Activated gamma-delta T cell treated with anti-CD3 and anti-CD28 coated beads, Interleukin-2, amount 50 U/mL, for 16 hours (primary cell): ENCODE measurements around the gene KIRREL3.

ENCODE experiments used
- DNase-seq: peaks from one replicate; pipeline ENCODE4 v3.0.0-alpha.2; 2020; ENCODE audit warnings: low read depth

Gene KIRREL3

GRCh38 chr11:126578426-126578825 lies 422.1 kb downstream of the KIRREL3 start:
- DNase-seq = no peak

- no peak for DNase-seq
These were observed 422.5 kb downstream of the KIRREL3 start for GRCh38 chr11:126578021-126578420.

GRCh38 chr11:126575849-126576248 lies 424.7 kb downstream of the KIRREL3 start:
- no peak for DNase-seq

GRCh38 chr11:126573325-126573978 lies 427.1 kb downstream of the KIRREL3 start:
- DNase-seq = no peak

- no peak for DNase-seq
These were observed 430.1 kb downstream of the KIRREL3 start for GRCh38 chr11:126570489-126570888.

GRCh38 chr11:126567419-126567818 lies 433.2 kb downstream of the KIRREL3 start:
- DNase-seq = no peak

DNA sequence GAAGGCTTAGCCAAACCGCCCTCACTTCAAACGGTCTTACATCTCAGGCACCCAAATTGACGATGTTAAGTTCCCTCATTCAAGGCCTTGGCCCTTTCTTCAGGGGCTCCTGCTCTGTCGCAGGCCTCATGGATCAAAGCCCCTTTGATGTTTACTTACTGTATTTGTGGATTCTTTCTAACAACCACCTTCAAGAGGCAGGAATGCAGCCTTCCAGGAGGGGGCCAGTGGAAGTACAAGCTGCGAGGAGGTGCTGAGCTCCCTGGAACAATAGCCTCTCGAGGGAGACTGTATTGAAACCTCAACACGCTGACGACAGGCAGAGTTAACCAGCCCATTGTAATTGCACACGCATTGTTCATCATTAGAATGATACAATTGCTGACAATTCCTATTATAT lies 436.0 kb downstream of the KIRREL3 start:
- no peak for DNase-seq

DNA sequence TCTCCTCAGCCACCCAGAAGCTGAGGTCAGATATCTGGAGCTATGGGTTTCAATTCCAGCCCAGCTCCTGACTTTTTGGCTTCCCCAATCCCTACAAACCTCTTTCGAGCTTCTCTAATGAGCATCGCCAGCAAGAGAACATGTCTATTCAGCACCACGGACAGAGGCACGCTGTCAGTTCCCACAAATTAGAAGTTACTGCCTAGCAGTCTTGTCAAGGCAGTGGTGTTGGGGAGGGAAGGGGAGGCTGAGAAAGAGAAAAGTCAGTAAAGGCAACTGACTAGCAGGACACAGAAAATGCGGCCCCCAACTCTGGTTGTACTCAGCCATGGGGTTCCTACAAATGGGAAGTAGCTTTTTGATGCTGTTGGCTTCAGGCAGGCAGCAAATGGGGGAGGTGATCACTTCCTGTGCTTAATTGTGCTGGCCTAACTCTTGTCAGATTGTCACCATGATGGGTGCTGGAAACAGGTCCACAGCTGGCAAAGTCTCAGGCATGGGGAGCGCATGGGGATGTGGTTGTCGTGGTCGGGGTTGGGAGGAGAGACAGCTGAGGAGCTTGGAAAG lies 439.2 kb downstream of the KIRREL3 start:
- DNase-seq = no peak

- no peak for DNase-seq
These were observed 440.3 kb downstream of the KIRREL3 start for GRCh38 chr11:126560221-126560620.

DNA sequence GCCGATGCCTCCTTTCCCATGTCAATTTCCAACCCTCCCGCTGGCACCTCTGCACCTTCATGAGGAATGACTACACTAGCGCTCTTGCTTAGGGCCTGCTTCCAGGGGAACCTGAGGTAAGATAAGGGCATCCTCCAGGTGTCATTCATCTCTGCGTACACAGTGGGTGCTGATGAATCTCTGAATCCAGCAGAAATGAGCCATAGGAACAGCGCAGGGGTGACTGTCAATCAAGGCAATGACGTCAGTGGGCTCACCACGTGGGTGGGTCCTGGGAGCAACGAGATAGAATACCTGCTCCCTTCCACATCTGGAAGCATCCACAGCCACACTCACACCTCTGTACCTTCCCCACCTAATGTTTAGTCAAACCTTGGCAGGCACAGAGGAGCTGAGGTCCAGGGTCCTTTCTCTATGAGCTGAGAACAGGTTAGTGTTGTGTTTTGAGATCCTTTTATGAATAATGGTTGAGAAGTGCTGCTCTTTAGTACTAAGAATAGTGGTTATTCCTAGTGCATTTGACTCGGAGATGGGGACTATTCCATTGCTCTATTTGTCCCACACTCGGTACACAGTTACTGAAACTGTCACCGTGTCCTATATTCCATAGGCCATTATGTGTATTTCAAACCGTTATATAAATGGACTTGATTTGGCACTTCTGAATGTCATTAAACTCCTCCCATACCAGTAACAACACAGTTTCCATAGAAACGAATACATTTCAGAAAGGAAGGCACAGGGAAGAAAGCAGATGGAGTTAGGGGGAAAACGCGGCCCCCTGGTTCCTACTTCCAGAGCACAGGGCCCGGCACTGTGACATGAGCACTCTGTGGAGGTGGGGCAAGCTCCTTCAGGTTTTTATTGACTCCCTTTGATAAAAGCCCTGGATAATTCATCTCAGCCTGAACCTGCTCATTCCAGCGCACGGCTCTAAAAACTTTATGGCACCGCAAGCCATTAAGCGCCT lies 451.7 kb downstream of the KIRREL3 start:
- DNase-seq = no peak

DNA sequence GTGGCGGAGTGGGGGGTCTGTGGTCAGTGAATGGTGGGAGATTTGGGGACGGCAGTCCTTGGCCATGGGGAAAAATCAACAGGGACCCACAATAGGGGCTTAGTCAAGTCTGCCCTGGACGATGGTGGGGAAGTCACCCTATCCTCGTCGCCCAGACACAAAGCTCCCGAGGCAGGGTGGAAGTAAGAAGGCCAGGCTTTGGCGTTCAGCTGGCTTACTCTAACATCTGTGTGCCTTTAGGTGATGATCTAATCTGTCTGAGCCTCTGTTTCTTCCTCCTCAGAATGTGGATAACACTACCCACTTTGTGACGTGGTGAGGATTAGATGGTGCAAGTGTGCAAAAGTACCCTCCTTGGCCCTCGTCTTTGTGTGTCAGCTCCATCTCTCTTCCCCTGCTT lies 452.9 kb downstream of the KIRREL3 start:
- DNase-seq = no peak

- no peak for DNase-seq
These were observed 453.4 kb downstream of the KIRREL3 start for GRCh38 chr11:126547161-126547560.

GRCh38 chr11:126546694-126547093 lies 453.9 kb downstream of the KIRREL3 start:
- DNase-seq = no peak

DNA sequence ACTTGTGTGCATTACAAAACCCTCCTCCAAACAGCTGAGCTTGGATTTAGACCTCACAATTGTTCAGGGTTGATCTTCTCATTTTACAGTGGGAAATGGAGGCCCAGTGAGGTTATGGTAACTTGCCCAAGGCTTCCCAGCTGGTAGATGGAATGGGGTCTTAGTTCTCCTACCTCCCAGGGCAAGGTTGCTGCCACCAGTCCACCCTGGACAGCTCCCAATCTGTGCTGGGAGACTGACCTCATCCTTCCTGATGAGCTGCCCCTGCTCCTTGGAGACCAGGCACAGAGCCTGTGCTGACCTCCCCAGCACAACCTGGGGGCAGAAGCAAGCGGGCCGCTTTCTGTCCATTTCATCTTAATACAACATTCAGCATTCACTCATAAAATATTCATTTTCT lies 454.4 kb downstream of the KIRREL3 start:
- no peak for DNase-seq

DNA sequence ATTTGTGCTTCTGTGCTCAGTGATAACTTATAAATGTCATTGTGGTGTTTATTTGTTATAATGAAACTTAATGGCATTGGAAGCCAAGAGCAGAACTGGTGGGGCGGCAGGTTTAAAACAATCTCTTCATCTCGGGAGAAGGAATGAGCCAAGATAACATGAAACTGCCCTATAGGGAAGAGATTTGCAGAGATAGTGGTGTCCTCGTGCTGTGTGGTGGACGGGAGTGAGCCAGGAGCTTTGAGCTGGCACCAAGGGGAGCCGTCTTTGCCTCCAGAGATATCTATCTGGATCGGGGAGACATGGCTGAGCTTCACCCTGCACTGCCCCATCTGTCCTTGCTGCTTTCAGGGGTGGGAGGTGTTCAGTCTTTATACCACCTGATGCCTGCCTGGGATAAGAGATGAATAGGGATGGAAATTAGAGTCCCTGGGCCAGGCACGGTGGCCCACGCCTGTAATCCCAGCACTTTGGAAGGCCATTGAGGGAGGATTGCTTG lies 455.5 kb downstream of the KIRREL3 start:
- no peak for DNase-seq

GRCh38 chr11:126544108-126545056 lies 456.2 kb downstream of the KIRREL3 start:
- DNase-seq = no peak

DNA sequence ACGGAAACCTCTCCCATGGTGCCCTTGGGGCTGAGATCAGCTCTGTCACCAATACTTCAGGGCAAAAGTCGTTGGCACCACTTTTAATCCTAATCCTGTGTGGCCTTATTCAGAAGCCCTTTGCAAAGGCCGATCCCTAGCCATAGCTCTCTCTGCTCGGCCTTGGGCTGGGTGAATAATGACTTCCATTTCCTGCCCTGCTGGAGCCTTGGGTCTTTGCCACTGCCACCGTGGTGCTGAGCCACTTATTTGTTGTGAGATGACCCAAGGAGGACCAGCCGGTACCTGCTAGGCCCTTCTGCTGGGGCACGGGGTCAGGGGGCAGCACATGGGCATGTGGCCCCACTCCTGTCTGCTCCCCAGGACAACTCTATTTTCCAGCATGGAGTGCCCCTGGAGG lies 456.9 kb downstream of the KIRREL3 start:
- no peak for DNase-seq

GRCh38 chr11:126542334-126543015 lies 458.1 kb downstream of the KIRREL3 start:
- DNase-seq = no peak

DNA sequence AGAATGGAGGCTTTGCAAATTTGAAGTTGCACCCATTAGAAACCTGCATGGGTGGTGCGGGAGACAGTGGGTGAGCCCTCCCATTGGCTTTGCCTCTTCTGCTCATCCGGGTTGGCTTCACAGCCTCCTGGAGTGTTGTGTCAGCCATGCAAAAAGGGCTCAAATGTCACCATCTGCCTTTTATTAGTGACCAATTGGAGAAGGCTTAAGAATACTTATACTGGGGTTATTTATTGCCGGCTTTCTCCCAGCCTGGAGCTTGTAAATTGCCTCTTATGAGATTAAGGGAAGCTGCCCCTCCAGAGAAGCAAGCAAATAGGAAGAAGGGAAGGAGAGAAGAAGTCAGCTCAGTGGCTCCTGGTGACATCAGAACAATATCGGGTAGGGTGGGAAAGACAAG lies 462.5 kb downstream of the KIRREL3 start:
- no peak for DNase-seq

DNA sequence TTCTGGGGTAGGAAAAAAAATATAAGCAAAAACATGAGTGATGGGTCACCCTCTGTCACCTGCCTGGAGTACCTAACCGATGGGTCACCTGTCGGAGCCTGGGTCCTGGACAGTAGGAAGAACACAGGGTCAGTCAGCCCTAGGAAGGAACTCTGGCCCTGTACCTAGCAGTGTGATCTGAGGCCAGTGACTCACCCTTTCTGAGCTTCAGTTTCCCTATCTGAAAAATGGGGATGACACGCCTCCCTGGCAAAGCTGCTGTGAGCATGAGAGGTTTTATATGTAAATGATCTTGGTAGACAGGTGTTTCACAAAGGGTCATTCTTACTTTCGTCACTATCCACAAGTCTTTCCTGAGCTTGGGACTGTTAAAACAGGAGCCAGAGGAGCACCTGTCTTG lies 463.1 kb downstream of the KIRREL3 start:
- no peak for DNase-seq
